ENCODE measurements around the gene NEO1.

The NEO1 gene

GRCh38 chr15:73349191-73349590 lies 296.9 kb downstream of the NEO1 start:
- no peak for DNase-seq

- peak in 20 of 51 donors; percentile 6 to 42 (median 16) for DNase-seq
Observed at GRCh38 chr15:73352082-73352481, 299.8 kb downstream of the NEO1 start.

GRCh38 chr15:73353734-73354133 lies 301.5 kb downstream of the NEO1 start:
- DNase-seq: no peak

GRCh38 chr15:73354241-73354640 lies 302.0 kb downstream of the NEO1 start:
- DNase-seq: no peak
